ENCODE data around the gene ZNF277. TPM values are rescaled to one million over a fixed set of nuclear protein-coding genes. Genes with fewer than 3 reads are reported as not detected.

ZNF277 gene
- total and polyA plus RNA-seq, 10 of the 15 experiments (the other 5 are each of a cell fraction or from before 2014, with no cell fraction given), result 10.6 to 33.9 (median 22.0) TPM

GRCh38 chr7:112201411-112201810 is 5.1 kb upstream of the ZNF277 start:
- Histone ChIP-seq H2AFZ (ENCODE audit: control insufficient read depth, low read depth, low read length) (no peak overlapping the region), H3K4me2 (ENCODE audit: control insufficient read depth, insufficient read depth) (no peak overlapping the region), H3K9me3 (replicated peaks; ENCODE audit: control insufficient read depth, insufficient read depth, low read length) (no peaks in the 10 kb centered on the region), H3K4me3 (no peak overlapping the region), H3K27ac (ENCODE audit: control insufficient read depth, insufficient read depth) (no peak overlapping the region), H3K27me3 (replicated peaks in 1 of 2; ENCODE audit: control insufficient read depth in 2 of 2, insufficient read depth in 2 of 2, low read length in 1 of 2) (no peaks in the 10 kb centered on the region), H3K9ac (ENCODE audit: control insufficient read depth, insufficient read depth, low read length) (no peak overlapping the region), H3K36me3 (ENCODE audit: control insufficient read depth in 2 of 2, insufficient read depth in 2 of 2, low read length in 1 of 2) (no peaks in the 10 kb centered on the region), H4K20me1 (ENCODE audit: control insufficient read depth, insufficient read depth) (no peaks in the 10 kb centered on the region), H3K79me2 (ENCODE audit: control insufficient read depth, insufficient read depth, low read length) (no peaks in the 10 kb centered on the region), H3K4me1 (ENCODE audit: control insufficient read depth, insufficient read depth, low read length) (no peaks in the 10 kb centered on the region; the same call in 1 of the 2 replicates)
- no peak for FAIRE-seq
- no peak for ATAC-seq
- BruUV-seq (replicated peaks), result no TSS peak
- TF ChIP-seq NFYA (IDR thresholded peaks at IDR 0.05; ENCODE audit: borderline replicate concordance, low read depth, low read length), result no peak
- TF ChIP-seq WRNIP1 (IDR thresholded peaks at IDR 0.05; ENCODE audit: borderline replicate concordance, low read depth, low read length), result no peak
- no peak for TF ChIP-seq NRF1 (conservative IDR thresholded peaks at IDR 0.05; ENCODE audit: low read depth, low read length)
- no peak for TF ChIP-seq RBBP5 (conservative IDR thresholded peaks at IDR 0.05)
- no peak for TF ChIP-seq ZBED1 (IDR thresholded peaks at IDR 0.05; ENCODE audit: borderline replicate concordance)
- no peak for TF ChIP-seq HDGF (IDR thresholded peaks at IDR 0.05)
- no peak for TF ChIP-seq EZH2 (IDR thresholded peaks at IDR 0.05; ENCODE audit: borderline replicate concordance, control insufficient read depth, low read depth, low read length)
- no peak for TF ChIP-seq CEBPB (IDR thresholded peaks at IDR 0.05; ENCODE audit: borderline replicate concordance in 1 of 2, low read depth in 2 of 2, low read length in 2 of 2)
- TF ChIP-seq ZBTB40 (IDR thresholded peaks at IDR 0.05; ENCODE audit: borderline replicate concordance), result no peak
- TF ChIP-seq NBN (IDR thresholded peaks at IDR 0.05), result no peak
- TF ChIP-seq PAX8 (IDR thresholded peaks at IDR 0.05), result no peak
- TF ChIP-seq NR2F1 (conservative IDR thresholded peaks at IDR 0.05), result no peak
- no peak for TF ChIP-seq SRF (IDR thresholded peaks at IDR 0.05; ENCODE audit: low read depth in 2 of 2, low read length in 2 of 2)
- no peak for TF ChIP-seq CBX5 (IDR thresholded peaks at IDR 0.05; ENCODE audit: low read depth)
- no peak for TF ChIP-seq TCF12 (IDR thresholded peaks at IDR 0.05; ENCODE audit: low read depth, low read length)
- TF ChIP-seq POLR2AphosphoS5 (IDR thresholded peaks at IDR 0.05; ENCODE audit: low read length), result no peak
- no peak for TF ChIP-seq ZNF207 (IDR thresholded peaks at IDR 0.05; ENCODE audit: borderline replicate concordance)
- TF ChIP-seq YBX1 (IDR thresholded peaks at IDR 0.05), result no peak
- no peak for TF ChIP-seq IKZF1 (conservative IDR thresholded peaks at IDR 0.05)
- TF ChIP-seq MXI1 (IDR thresholded peaks at IDR 0.05; ENCODE audit: low read depth, low read length), result no peak
- WGBS (ENCODE audit: insufficient coverage, insufficient replicate concordance, low lambda C conversion rate, missing lambda C conversion rate), result 85% methylated on average over 6 of the region's 6 CpGs
- no peak for DNase-seq (ENCODE audit: low read depth, low spot score)
- ChIA-PET POLR2A (no interaction called here), RAD21 (ENCODE audit: unreplicated experiment) (no interaction called here), CTCF (no interaction called here), SMC1A (ENCODE audit: uncharacterized antibody, unreplicated experiment) (interaction anchor here (0.6 kb wide), 1 partner anchor 79 kb away, joined by 3 read pairs; no protein-coding TSS in a partner anchor)
- in situ Hi-C loops (cut with MboI), result no loop called here
- intact Hi-C loops (cut with micrococcal nuclease; ENCODE audit: unreplicated experiment), result no loop called here
